OCI-LY3 (cell line): ENCODE measurements around the gene RGMA.

ENCODE experiments used
- CTCF ChIP-seq: fragments of 200-600, 300-600 bp; sonication (generic); IDR thresholded peaks from 2 replicates; pipeline ENCODE4 v1.5.1; 2014; ENCODE audit warnings: antibody characterized with exemption, low read length, low read depth
- EZH2phosphoT487 ChIP-seq: fragments of 200-600 bp; shearing (Covaris generic); IDR thresholded peaks from 2 replicates; pipeline ENCODE4 v1.6.1; 2018; ENCODE audit warnings: antibody characterized with exemption, mixed run types, low read depth

GRCh38 chr15:93124126-93124525 is 35.1 kb upstream of the RGMA start:
- TF ChIP-seq CTCF (no peak), EZH2phosphoT487 (no peak)
